Measurements from ENCODE around the gene TNFRSF13B. TPM values are rescaled to one million over a fixed set of nuclear protein-coding genes. Genes with fewer than 3 reads are reported as not detected.

Gene TNFRSF13B
- total RNA-seq, 1 donor from 2014 or later, result 0.83 TPM

GRCh38 chr17:16938496-16939207 is 33.3 kb downstream of the TNFRSF13B start:
- peak; percentile 19 for DNase-seq (ENCODE audit: low spot score)

- peak; percentile 26 for DNase-seq (ENCODE audit: low spot score)
Observed at GRCh38 chr17:16938031-16938430, 33.9 kb downstream of the TNFRSF13B start.

- DNase-seq (ENCODE audit: low spot score), result peak; percentile 38
Observed at GRCh38 chr17:16937431-16937830, 34.5 kb downstream of the TNFRSF13B start.

- DNase-seq (ENCODE audit: low spot score), result peak; percentile 19
Observed at GRCh38 chr17:16936536-16937310, 35.2 kb downstream of the TNFRSF13B start.

GRCh38 chr17:16935786-16936185 is 36.1 kb downstream of the TNFRSF13B start:
- peak; percentile 17 for DNase-seq (ENCODE audit: low spot score)

- peak; percentile 32 for DNase-seq (ENCODE audit: low spot score)
Observed at GRCh38 chr17:16935241-16935663, 36.7 kb downstream of the TNFRSF13B start.

GRCh38 chr17:16934836-16935235 is 37.1 kb downstream of the TNFRSF13B start:
- peak; percentile 27 for DNase-seq (ENCODE audit: low spot score)

GRCh38 chr17:16934133-16934795 is 37.7 kb downstream of the TNFRSF13B start:
- no peak for DNase-seq (ENCODE audit: low spot score)

GRCh38 chr17:16933317-16934132 is 38.4 kb downstream of the TNFRSF13B start:
- no peak for DNase-seq (ENCODE audit: low spot score)

- DNase-seq (ENCODE audit: low spot score), result no peak
Observed at GRCh38 chr17:16932611-16933010, 39.3 kb downstream of the TNFRSF13B start.

GRCh38 chr17:16932156-16932555 is 39.8 kb downstream of the TNFRSF13B start:
- no peak for DNase-seq (ENCODE audit: low spot score)

GRCh38 chr17:16931318-16932060 is 40.4 kb downstream of the TNFRSF13B start:
- no peak for DNase-seq (ENCODE audit: low spot score)

GRCh38 chr17:16930571-16931317 is 41.2 kb downstream of the TNFRSF13B start:
- no peak for DNase-seq (ENCODE audit: low spot score)

- DNase-seq (ENCODE audit: low spot score), result no peak
Observed at GRCh38 chr17:16929757-16930520, 42.0 kb downstream of the TNFRSF13B start.

GRCh38 chr17:16929035-16929680 is 42.8 kb downstream of the TNFRSF13B start:
- DNase-seq (ENCODE audit: low spot score), result no peak

- no peak for DNase-seq (ENCODE audit: low spot score)
Observed at GRCh38 chr17:16928406-16929034, 43.4 kb downstream of the TNFRSF13B start.

- DNase-seq (ENCODE audit: low spot score), result no peak
Observed at GRCh38 chr17:16927641-16928321, 44.1 kb downstream of the TNFRSF13B start.

Measured in ureter (tissue), 1 donor.